ENCODE data around the gene NTSR1.

Gene NTSR1

DNA sequence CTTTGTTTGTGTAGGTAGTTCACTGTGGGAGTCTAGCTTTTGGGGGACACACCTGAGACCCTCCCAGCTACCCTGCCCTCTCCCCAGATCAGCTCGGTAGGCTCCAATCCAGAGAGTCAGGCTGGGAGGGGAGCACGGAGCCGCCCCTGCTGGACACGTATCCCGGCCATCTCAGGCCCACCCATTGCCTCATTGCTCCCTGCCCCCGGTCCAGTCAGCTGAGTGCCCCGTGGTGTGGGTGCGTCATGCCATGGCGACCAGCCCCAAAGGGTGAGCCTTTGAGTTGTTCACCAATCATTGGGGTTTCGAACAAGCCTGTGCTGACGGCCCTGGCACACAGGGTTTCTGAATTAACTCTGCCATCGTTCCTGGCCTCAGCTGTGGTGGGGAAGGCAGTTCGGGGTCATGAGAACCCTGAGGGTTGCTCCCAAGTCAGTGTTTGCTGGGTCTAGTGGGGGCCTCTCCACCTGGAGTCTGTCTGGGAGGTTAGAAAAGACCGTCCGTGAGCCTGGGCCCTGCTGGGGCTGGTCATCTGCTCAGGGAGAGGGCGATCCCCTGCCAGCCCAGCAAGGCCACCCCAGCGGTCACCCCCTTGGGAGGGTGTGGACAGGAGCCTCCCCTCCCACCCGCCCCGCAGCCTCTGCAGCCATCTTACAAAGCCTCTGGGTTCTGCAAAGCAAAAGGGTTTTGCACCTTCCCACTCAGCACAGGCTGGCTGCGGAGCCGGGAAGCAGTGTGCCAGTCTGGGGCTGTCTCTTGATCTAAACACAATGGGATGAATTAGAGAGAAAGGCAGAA is 34.5 kb downstream of the NTSR1 start:
- intact Hi-C loops (cut with DNase I), result no loop called here
- DNase-seq, result peak in 13 of 42 donors; percentile 4 to 49 (median 25)

DNA sequence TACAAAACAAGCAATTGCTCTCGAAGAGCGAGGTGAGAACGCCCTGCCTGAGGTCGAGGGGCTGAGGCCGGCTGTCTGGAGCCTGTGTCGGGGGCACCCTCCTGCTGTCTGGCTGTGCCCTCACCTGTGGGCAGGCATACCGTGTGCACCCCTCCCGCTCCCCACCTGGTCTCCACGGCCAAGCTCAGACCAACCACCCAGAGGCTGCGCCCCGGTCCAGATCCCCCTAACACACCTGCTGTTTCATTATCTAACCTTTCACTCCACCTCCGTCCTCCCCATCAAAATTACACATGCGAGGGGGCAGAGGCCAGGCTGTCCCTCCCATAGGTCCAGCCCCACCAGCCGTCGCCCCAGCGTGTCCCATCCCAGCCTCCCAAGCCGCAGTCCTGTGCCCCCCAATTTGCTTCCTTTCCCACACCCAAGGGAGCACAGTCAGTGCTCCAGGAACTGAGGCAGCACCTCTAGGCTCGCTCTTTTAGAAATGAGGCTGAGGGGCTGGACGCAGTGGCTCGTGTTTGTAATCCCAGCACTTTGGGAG is 35.2 kb downstream of the NTSR1 start:
- intact Hi-C loops (cut with DNase I), result no loop called here
- DNase-seq, result peak in 3 of 42 donors; percentile 2 to 4 (median 4)

DNA sequence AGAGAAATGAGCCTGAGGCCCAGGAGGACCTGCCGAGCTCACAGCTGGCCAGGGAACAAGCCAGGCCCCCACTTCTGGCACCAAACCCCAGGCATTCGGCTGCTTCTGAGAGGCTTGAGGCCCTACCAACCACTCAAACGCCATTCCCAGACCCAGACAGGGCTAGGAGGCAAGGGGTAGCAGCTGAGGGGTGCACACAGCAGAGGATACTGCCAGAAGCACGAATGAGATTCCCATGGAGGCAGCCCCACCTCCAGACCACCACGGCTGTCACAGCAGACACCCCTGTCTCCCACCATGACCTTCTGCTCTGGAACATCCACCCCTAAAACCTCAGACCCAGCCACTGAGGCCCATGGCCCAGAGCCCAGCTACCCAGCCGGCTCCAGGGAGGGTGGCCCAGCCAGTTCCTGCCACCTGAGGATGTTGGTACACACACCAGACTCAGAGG is 36.1 kb downstream of the NTSR1 start:
- DNase-seq, result peak in 3 of 42 donors; percentile 1 to 9 (median 2)
- intact Hi-C loops (cut with DNase I), result no loop called here

DNA sequence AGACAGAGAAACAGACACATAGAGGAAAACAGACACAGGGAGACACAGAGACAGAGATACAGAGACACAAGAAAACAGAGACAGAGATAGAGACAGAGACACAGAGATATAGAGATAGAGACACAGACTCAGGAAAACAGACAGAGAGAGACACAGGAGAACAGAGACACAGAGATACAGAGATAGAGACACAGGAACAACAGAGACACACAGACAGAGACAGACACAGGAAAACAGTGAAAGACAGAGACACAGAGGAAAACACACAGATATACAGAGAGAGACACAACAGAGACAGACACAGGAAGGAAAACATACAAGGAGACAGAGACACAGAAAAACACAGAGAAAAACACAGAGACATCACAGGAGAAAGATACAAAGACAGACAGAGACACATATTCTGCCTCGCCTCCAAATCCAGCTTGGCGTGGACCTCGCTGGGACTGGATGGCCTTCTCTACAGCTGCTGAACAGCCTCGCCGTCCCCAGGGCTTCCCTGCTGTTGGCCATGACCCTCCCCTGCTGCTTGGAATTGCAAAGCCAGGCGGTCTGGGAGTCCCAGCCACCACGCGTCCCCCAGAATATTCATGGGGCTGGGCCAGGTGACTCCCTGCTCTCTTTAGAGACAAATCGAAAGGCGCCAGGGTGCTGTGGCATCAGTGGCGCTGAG is 36.8 kb downstream of the NTSR1 start:
- intact Hi-C loops (cut with DNase I), result no loop called here
- no peak for DNase-seq

DNA sequence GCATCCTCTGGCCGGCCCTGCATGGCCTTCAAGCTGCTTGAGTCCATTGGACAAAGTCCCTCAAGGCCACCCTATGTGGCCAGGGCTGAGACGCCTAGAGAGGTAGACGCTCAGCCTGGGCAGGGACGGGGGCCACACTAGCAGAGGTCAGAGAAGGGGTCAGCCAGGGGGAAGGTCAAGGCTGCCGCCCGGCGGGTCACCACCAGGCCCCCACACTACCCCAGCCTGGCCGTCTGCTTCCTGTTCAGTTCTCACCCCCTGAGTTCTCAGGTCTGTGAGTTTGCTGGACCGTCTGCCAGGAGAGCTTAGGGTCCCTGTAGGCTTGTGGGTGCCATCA is 37.3 kb downstream of the NTSR1 start:
- DNase-seq, result no peak
- intact Hi-C loops (cut with DNase I), result no loop called here

DNA sequence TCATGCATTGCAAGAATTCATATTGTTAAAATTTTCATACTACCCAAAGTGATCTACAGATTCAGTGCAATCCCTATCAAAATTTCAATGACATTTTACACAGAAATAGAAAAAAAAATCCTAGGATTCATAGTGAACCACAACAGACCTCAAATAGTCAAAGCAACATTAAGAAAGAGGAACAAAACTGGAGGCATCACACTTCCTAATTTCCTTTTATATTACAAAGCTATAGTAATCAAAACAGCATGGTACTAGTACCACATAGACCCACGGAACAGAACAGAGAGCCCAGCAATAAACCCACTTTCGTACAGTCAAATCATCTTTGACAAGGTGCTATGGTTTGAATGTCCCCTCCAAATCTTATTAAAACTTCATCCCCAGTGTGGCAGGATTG is 39.7 kb downstream of the NTSR1 start:
- intact Hi-C loops (cut with DNase I), result no loop called here
- DNase-seq, result no peak

DNA sequence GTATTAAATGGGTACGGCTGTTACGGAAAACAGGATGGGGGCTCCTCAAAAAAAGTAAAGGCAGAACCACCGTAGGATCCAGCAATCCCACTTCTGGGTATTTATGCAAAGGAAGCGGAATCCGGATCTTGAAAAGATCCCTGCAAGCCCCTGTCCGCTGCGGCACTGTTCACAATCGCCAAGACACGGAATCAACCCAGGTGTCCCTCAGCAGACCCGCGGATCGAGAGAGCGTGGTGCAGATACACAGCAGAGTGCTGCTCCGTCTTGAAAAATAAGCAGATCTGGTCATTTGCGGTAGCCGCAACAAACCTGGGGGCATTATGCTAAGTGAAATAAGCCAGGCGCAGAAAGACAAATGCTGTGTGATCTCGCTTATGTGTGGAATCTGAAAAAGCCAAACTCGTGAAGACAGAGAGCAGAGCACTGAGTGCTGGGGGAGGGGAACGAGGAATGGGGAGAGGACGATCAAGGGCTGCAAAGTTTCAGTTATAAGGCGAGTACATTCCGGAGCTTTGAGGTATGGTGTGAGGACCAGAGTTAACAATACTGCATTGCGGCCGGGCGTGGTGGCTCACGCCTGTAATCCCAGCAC is 41.3 kb downstream of the NTSR1 start:
- no peak for DNase-seq
- intact Hi-C loops (cut with DNase I), result no loop called here

DNA sequence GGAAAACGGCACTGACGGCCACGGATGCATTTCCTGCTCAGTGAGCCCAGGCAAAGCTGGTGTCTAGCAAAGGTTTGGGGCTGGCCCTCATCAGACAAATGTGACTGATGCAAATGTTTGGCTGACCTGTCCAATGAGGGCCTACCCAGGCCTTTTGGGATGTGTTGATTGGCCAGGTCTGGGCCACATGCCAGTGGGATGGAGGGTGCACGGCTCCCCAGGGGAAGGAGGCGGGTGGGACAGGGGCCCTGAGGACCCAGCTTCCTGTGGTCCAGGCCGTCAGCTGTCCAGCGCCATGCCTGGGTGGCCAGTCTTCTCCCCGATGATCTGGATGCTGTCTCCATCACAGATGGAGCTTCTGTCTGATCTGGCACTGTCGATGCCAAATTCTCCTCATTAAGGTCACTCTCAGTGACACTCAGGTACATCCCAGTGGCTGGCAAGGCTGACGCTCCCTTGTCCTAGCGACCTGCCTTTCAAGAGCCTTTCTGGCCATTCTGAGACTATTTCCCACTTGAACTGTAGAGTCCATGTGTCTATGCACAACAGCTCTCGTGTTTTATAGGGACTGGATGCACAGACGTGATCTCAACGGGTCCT is 43.0 kb downstream of the NTSR1 start:
- DNase-seq, result no peak
- intact Hi-C loops (cut with DNase I), result no loop called here

DNA sequence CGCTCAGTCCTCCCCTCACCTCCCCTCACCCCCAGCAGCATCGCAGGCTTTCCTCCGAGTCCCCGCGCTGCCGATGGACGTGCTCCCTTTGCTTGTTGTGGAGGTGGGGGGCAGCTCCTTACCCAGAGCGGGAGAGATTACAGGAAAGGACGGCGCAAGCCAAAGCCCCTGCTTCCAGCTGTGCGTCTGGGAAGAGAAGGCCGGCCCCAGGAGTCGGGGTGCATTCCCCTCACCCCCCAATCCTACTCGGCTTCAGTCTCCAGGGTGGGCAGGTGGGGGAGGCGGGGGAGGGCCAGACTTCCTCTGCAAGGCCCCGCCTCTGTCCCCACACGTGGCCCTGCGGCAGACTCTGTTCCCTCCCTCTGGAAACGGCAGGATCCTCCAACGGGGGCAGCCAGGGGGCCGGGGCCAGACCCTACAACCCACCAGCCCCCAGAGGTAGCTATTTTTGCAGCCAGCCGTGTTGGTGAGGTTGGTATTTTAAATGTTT is 43.6 kb downstream of the NTSR1 start:
- intact Hi-C loops (cut with DNase I), result no loop called here
- DNase-seq, result no peak

DNA sequence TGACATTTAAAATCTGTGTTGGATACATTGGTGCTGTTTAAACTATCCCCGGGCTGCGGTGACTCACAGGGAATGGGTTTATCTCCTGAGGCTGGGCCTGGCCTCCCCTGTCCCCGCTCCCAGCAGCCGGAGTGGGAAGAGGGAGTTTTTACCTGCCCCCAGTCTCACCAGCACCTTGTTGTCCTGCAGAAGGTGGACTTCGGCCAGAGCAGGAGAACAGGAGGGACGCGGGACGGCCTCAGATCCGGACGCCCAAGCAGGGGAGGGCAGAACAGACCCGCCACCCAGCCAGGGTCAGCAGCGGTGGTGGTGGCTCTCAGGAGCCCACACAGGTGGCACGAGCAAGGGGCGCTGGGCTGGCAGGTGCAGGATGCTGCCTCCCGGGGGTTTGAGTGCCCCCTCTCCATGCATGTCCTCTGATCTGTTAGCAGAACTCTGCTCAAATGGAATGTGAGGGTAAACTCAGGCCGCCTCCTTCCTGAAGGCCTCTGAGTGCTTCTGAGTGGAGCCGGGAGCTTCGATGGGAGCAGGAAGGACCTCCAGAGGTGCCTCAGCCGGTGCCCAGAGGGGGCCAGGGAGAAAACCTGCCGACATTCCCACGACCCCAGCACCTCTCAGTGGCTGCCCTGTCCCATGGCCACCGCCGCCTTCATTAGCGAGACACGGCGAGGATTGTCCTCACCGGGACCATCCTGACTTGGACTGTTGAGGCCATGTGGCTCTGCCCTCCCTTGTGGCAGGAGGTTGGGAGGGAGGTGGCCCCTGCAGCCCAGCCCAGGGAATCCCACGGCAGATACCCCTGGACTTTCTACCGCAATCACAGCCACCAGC is 44.2 kb downstream of the NTSR1 start:
- intact Hi-C loops (cut with DNase I), result no loop called here
- no peak for DNase-seq

DNA sequence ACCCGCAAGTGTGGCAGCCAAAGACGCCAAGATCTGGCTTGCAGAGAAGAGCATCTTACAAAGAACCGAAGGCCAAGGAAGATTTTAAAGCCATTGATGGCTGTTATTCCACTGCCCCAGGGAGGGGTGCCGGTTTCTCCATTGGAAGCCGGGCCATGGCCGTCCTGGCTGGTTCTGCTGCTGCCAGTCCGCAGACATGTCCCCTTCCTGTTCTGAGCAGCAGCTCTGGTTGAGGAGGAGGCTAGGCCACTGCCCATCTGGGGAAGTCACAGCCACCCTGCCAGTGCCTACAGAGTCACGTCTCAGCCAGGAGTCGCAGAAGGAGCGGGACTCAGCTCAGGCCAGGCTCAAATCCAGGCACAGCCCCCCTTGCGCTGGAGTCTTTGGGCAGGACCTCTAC is 45.0 kb downstream of the NTSR1 start:
- no peak for DNase-seq
- intact Hi-C loops (cut with DNase I), result no loop called here

DNA sequence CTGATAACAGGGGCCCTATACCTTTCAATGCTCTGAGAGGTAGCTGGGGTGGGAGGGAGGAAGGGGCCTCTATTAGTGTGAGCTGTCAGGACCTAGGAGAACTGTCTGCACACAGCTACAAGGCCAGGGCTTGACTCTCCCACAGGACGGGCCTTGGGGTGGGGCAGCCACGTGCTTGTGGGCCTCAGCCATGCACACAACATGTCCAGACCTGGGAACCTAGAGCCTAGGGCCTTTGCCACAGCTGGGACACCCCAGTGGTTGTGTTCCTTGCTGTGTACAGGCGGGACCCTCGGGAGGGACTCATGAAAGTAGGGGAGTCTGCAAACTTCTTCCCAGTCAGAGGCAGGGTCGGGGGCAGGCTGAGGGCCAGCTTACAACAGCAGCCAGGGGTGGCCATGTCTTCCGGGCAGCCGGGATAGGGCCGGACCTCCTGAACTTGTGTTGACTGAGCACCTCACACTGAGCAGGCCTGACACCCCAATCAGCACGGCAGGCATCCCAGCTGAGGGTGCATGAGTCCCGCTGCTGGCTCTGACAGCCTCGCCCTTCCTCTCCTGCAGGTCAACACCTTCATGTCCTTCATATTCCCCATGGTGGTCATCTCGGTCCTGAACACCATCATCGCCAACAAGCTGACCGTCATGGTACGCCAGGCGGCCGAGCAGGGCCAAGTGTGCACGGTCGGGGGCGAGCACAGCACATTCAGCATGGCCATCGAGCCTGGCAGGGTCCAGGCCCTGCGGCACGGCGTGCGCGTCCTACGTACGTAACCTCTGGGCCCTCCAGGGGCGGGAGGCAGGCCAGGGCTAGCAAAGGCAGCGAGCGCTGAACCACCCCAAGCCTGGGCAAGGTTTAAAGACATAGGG is 45.7 kb downstream of the NTSR1 start:
- intact Hi-C loops (cut with DNase I), result no loop called here
- DNase-seq, result no peak

DNA sequence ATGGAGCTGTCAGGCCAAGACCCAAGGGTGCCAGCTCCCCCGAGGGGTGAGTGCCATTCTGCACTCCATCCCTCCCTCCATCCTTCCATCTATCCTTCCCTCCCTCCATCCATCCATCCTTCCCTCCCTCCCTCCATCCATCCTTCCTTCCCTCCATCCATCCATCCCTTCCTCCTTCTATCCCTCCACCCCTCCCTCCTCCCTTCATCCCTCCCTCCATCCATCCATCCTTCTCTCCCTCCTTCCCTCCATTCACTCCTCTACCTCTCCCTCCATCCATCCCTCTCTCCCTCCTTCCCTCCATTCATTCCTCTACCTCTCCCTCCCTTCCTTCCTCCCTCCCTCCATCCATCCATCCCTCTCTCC is 46.3 kb downstream of the NTSR1 start:
- intact Hi-C loops (cut with DNase I), result no loop called here
- no peak for DNase-seq

DNA sequence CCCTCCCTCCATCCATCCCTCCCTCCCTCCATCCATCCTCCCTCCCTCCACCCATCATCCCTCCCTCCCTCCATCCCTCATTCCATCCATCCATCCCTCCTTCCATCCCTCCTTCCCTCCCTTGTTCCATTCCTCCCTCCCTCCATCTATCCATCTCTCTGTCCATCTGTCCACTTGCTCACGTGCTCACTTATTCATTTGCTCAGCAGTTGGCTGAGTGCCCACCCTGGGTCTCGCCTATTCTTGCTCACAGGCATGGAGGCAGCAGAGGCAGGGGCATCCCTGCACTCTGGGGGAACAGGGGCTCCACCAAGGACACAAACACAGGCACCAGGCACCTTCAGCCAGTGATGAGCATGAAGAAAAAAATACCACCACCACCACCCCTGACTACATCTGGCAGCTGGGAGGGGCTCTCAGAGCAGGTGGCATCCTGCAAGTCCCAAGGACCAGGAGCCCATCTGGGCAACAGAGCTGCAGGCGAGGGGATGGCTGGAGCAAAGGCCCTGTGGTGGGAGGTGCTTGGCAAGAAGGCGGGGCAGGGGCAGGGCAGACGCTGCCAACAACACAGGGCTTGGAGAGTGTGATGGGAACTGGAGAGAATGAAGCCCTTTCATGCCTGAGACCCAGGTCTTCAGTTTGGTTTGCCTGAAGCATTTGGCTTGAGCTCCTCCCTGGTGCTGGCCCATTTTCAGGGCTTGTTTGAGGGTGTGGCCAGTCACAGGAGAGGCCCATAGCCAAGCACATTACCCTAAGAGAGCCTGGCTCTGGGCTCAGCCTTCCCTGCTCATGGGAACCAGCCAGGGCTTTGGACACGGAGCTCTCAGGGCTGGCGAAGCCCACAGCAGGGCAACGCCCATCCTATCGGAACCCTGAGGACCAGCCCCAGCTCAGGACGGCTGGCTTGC is 47.4 kb downstream of the NTSR1 start:
- intact Hi-C loops (cut with DNase I), result no loop called here
- DNase-seq, result no peak

DNA sequence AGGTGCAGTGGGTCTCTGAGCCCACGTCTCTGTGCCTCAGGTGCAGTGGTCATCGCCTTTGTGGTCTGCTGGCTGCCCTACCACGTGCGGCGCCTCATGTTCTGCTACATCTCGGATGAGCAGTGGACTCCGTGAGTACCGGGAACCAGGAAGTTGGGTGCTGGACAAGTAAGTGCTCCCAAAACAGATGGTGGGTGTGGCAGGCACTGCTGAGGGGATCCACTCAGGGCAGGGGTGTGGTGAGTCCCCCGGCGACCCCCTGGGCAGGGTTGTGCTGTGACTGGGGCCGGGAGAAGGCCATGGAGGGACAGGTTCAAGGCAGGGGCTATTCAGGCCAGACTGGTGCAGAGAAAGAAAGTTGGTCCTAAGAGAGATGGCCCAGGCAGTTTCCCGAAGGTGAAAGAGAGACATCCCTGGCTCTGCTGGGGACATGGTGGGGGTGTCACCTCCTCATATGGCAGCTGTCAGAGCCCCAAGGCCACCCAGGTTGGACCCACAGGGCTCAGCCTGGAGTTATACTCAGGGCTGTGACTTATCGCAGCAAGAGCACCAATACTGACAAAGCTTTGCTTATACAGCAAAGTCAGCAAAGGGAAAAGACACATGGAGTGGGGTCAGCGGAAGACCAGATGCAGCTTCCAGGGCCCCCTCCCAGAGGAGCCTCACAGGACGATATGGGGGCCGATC is 49.7 kb downstream of the NTSR1 start:
- intact Hi-C loops (cut with DNase I), result no loop called here
- no peak for DNase-seq

DNA sequence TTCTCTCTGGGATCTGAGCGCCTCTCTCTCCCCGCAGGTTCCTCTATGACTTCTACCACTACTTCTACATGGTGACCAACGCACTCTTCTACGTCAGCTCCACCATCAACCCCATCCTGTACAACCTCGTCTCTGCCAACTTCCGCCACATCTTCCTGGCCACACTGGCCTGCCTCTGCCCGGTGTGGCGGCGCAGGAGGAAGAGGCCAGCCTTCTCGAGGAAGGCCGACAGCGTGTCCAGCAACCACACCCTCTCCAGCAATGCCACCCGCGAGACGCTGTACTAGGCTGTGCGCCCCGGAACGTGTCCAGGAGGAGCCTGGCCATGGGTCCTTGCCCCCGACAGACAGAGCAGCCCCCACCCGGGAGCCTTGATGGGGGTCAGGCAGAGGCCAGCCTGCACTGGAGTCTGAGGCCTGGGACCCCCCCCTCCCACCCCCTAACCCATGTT is 51.4 kb downstream of the NTSR1 start:
- no peak for DNase-seq
- intact Hi-C loops (cut with DNase I), result no loop called here
